ENCODE data around the gene SERPINA10. TPM values are rescaled to one million over a fixed set of nuclear protein-coding genes. Genes with fewer than 3 reads are reported as not detected.

SERPINA10 gene
- total RNA-seq, 1 experiment from 2014 or later = not detected

DNA sequence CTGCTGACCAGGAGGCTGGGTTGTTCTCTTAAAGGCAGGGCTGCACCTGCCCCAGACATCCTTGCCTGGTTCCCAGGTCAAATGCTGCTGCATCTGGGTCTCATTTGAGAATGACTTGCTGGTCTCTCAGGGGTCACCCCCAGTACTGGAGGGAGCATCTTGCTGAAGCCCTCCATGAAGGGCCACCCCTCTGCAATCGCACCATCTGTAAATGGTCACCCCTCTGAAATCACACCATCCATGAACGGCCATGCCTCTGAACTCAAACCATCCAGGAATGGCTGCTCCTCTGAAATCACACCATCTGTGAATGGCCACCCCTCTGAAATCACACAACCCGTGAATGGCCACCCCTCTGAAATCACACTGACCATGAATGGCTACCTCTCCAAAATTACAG lies 37.4 kb upstream of the SERPINA10 start:
- POLR2A ChIA-PET (ENCODE audit: unreplicated experiment) = no interaction called here
- Histone ChIP-seq H3K9me2 (replicated peaks; ENCODE audit: low read length) (no peaks in the 10 kb centered on the region), H3K4me1 (ENCODE audit: insufficient read depth, low read length) (no peaks in the 10 kb centered on the region), H3F3A (ENCODE audit: low read length, unreplicated experiment) (no peaks in the 10 kb centered on the region), H3K9ac (ENCODE audit: low read length) (no peak overlapping the region), H3K36me3 (ENCODE audit: low read depth, low read length) (no peaks in the 10 kb centered on the region), H3K27me3 (ENCODE audit: low read length) (no peaks in the 10 kb centered on the region), H3K9me3 (ENCODE audit: low read length) (no peaks in the 10 kb centered on the region), H3K79me2 (ENCODE audit: low read length) (no peaks in the 10 kb centered on the region), H3K27ac (ENCODE audit: low read length) (no peak overlapping the region), H2AFZ (ENCODE audit: low read length) (no peak overlapping the region), H3K4me2 (ENCODE audit: low read length) (no peak overlapping the region), H4K20me1 (ENCODE audit: low read length) (no peaks in the 10 kb centered on the region), H3K4me3 (ENCODE audit: low read length) (no peak overlapping the region)
- DNase-seq (no peak), ATAC-seq (no peak)
- no TSS peak for BruUV-seq (replicated peaks)
- CTCF ChIA-PET = no interaction called here
- intact Hi-C loops (cut with micrococcal nuclease) = no loop called here
- TF ChIP-seq, protein P1, sequence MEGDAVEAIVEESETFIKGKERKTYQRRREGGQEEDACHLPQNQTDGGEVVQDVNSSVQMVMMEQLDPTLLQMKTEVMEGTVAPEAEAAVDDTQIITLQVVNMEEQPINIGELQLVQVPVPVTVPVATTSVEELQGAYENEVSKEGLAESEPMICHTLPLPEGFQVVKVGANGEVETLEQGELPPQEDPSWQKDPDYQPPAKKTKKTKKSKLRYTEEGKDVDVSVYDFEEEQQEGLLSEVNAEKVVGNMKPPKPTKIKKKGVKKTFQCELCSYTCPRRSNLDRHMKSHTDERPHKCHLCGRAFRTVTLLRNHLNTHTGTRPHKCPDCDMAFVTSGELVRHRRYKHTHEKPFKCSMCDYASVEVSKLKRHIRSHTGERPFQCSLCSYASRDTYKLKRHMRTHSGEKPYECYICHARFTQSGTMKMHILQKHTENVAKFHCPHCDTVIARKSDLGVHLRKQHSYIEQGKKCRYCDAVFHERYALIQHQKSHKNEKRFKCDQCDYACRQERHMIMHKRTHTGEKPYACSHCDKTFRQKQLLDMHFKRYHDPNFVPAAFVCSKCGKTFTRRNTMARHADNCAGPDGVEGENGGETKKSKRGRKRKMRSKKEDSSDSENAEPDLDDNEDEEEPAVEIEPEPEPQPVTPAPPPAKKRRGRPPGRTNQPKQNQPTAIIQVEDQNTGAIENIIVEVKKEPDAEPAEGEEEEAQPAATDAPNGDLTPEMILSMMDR (conservative IDR thresholded peaks at IDR 0.05; ENCODE audit: low read depth, low read length) = no peak
- TF ChIP-seq EZH2 (IDR thresholded peaks at IDR 0.05; ENCODE audit: low read length, unreplicated experiment) = no peak
- no peak for TF ChIP-seq EZH2phosphoT487 (IDR thresholded peaks at IDR 0.05; ENCODE audit: borderline replicate concordance, low read length)

DNA sequence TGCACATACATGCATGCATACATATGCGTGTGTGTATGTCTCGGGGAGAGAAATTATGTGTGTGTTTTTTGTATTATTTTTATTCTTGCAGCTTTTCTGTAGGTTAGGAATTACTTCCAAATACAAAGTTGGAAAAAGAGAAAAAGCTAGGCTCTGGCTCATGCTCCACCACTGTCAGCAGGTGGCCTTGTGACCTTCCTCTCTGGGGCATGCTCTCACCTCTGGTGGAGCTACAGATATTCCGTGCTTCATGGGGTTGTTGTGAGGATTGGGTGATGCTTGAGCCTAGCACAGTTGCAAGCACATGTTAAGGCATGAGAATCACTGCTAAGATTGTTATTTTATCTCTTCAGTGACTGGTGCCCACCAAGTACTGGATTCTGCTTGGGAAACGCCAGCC lies 36.8 kb upstream of the SERPINA10 start:
- H2AFZ ChIP-seq (ENCODE audit: low read length) = no peak overlapping the region
- H3K36me3 ChIP-seq (ENCODE audit: low read depth, low read length) = no peaks in the 10 kb centered on the region
- H3K4me3 ChIP-seq (ENCODE audit: low read length) = no peak overlapping the region
- no peaks in the 10 kb centered on the region for H3K9me3 ChIP-seq (ENCODE audit: low read length)
- no peaks in the 10 kb centered on the region for H3K79me2 ChIP-seq (ENCODE audit: low read length)
- no peaks in the 10 kb centered on the region for H3K27me3 ChIP-seq (ENCODE audit: low read length)
- ChIA-PET CTCF (no interaction called here), POLR2A (ENCODE audit: unreplicated experiment) (no interaction called here)
- intact Hi-C loops (cut with micrococcal nuclease) = no loop called here
- TF ChIP-seq EZH2phosphoT487 (IDR thresholded peaks at IDR 0.05; ENCODE audit: borderline replicate concordance, low read length) = no peak
- TF ChIP-seq, protein P1 (conservative IDR thresholded peaks at IDR 0.05; ENCODE audit: low read depth, low read length) = no peak
- no peak for TF ChIP-seq EZH2 (IDR thresholded peaks at IDR 0.05; ENCODE audit: low read length, unreplicated experiment)
- no TSS peak for BruUV-seq (replicated peaks)
- H3K4me1 ChIP-seq (ENCODE audit: insufficient read depth, low read length) = no peaks in the 10 kb centered on the region
- H3K9ac ChIP-seq (ENCODE audit: low read length) = no peak overlapping the region
- H3K9me2 ChIP-seq (replicated peaks; ENCODE audit: low read length) = no peaks in the 10 kb centered on the region
- H3K27ac ChIP-seq (ENCODE audit: low read length) = no peak overlapping the region
- DNase-seq (no peak), ATAC-seq (no peak)
- H3K4me2 ChIP-seq (ENCODE audit: low read length) = no peak overlapping the region
- H3F3A ChIP-seq (ENCODE audit: low read length, unreplicated experiment) = no peaks in the 10 kb centered on the region
- no peaks in the 10 kb centered on the region for H4K20me1 ChIP-seq (ENCODE audit: low read length)

DNA sequence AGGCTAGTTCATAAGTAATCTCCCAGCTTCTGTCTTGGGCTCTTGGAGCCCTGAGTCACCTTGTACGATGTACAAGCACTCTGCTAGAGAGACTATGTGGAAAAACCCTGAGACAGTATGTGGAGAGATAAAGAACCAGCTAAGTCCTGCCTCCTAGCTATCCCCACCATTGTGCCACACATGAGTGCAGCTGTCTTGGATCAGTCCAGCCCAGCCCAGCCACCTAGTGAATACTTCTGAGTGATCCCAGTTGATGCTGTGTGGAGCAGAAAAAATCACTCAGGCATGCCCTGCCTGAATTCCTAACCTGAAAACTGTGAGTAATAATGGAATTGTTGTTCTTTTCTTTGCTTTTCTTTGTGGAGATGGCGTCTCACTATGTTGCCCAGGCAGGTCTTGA lies 35.1 kb upstream of the SERPINA10 start:
- H3K9ac ChIP-seq (ENCODE audit: low read length) = no peak overlapping the region
- POLR2A ChIA-PET (ENCODE audit: unreplicated experiment) = no interaction called here
- no peaks in the 10 kb centered on the region for H3K9me3 ChIP-seq (ENCODE audit: low read length)
- ATAC-seq (no peak), DNase-seq (no peak)
- intact Hi-C loops (cut with micrococcal nuclease) = no loop called here
- H3K79me2 ChIP-seq (ENCODE audit: low read length) = no peaks in the 10 kb centered on the region
- CTCF ChIA-PET = no interaction called here
- no peak overlapping the region for H2AFZ ChIP-seq (ENCODE audit: low read length)
- H4K20me1 ChIP-seq (ENCODE audit: low read length) = no peaks in the 10 kb centered on the region
- H3K36me3 ChIP-seq (ENCODE audit: low read depth, low read length) = no peaks in the 10 kb centered on the region
- no peaks in the 10 kb centered on the region for H3K4me1 ChIP-seq (ENCODE audit: insufficient read depth, low read length)
- no TSS peak for BruUV-seq (replicated peaks)
- no peaks in the 10 kb centered on the region for H3F3A ChIP-seq (ENCODE audit: low read length, unreplicated experiment)
- H3K9me2 ChIP-seq (replicated peaks; ENCODE audit: low read length) = no peaks in the 10 kb centered on the region
- no peak overlapping the region for H3K4me2 ChIP-seq (ENCODE audit: low read length)
- H3K27ac ChIP-seq (ENCODE audit: low read length) = no peak overlapping the region
- TF ChIP-seq, protein P1 (conservative IDR thresholded peaks at IDR 0.05; ENCODE audit: low read depth, low read length) = no peak
- TF ChIP-seq EZH2 (IDR thresholded peaks at IDR 0.05; ENCODE audit: low read length, unreplicated experiment) = no peak
- no peak for TF ChIP-seq EZH2phosphoT487 (IDR thresholded peaks at IDR 0.05; ENCODE audit: borderline replicate concordance, low read length)
- H3K27me3 ChIP-seq (ENCODE audit: low read length) = no peaks in the 10 kb centered on the region
- no peak overlapping the region for H3K4me3 ChIP-seq (ENCODE audit: low read length)
